ENCODE data around the gene MRPL21. TPM values are rescaled to one million over a fixed set of nuclear protein-coding genes. Genes with fewer than 3 reads are reported as not detected.
A peak's percentile ranks its signal among the peaks of the same experiment; 100 is the strongest.

The MRPL21 gene
- total RNA-seq, 2 donors from 2014 or later, result 63.8 to 64.9 TPM

GRCh38 chr11:68948935-68949334 lies 45.3 kb upstream of the MRPL21 start:
- no peak for DNase-seq
- Mint-ChIP-seq H3K9me3 (no peaks in the 10 kb centered on the region), H3K4me3 (no peak overlapping the region), H3K36me3 (ENCODE audit: low read depth) (no peaks in the 10 kb centered on the region), H3K27me3 (ENCODE audit: insufficient read depth) (peaks cover 5% of the 10 kb centered on the region), H3K27ac (no peak overlapping the region), H3K4me1 (peaks cover 14% of the 10 kb centered on the region)
- Histone ChIP-seq H3K9ac (ENCODE audit: extremely low read depth, low read length, poor library complexity, severe bottlenecking) (no peak overlapping the region), H3K27me3 (ENCODE audit: control insufficient read depth, insufficient read depth, low read length, poor library complexity, severe bottlenecking) (no peaks in the 10 kb centered on the region), H3K9me3 (ENCODE audit: control insufficient read depth, low read length) (no peaks in the 10 kb centered on the region), H3K4me3 (ENCODE audit: low read length) (no peak overlapping the region), H3K36me3 (ENCODE audit: control insufficient read depth, insufficient read depth, low read length) (no peaks in the 10 kb centered on the region), H3K27ac (ENCODE audit: low read depth, low read length) (no peak overlapping the region), H3K4me1 (ENCODE audit: control insufficient read depth, insufficient read depth, low read length) (no peaks in the 10 kb centered on the region)
- no peak for TF ChIP-seq CTCF (conservative IDR thresholded peaks at IDR 0.05)
- WGBS, 2 experiments (ENCODE audit: insufficient coverage in 1 of 2, insufficient read length in 1 of 2), result 96 to 98% methylated on average over 14 to 17 of the region's 17 CpGs

- Mint-ChIP-seq H3K27me3 (ENCODE audit: insufficient read depth) (peaks cover 5% of the 10 kb centered on the region), H3K36me3 (ENCODE audit: low read depth) (no peaks in the 10 kb centered on the region), H3K27ac (no peak overlapping the region), H3K4me1 (peaks cover 14% of the 10 kb centered on the region), H3K4me3 (no peak overlapping the region), H3K9me3 (no peaks in the 10 kb centered on the region)
- H3K27me3 ChIP-seq (ENCODE audit: control insufficient read depth, insufficient read depth, low read length, poor library complexity, severe bottlenecking), result no peaks in the 10 kb centered on the region
- H3K27ac ChIP-seq (ENCODE audit: low read depth, low read length), result no peak overlapping the region
- DNase-seq, result no peak
- 71 to 88% methylated on average over 1 to 2 of the region's 2 CpGs for WGBS, 2 experiments (ENCODE audit: insufficient coverage in 1 of 2, insufficient read length in 1 of 2)
- H3K9me3 ChIP-seq (ENCODE audit: control insufficient read depth, low read length), result no peaks in the 10 kb centered on the region
- no peak overlapping the region for H3K9ac ChIP-seq (ENCODE audit: extremely low read depth, low read length, poor library complexity, severe bottlenecking)
- no peaks in the 10 kb centered on the region for H3K36me3 ChIP-seq (ENCODE audit: control insufficient read depth, insufficient read depth, low read length)
- no peak for TF ChIP-seq CTCF (conservative IDR thresholded peaks at IDR 0.05)
- no peak overlapping the region for H3K4me3 ChIP-seq (ENCODE audit: low read length)
- no peaks in the 10 kb centered on the region for H3K4me1 ChIP-seq (ENCODE audit: control insufficient read depth, insufficient read depth, low read length)
These were observed 44.9 kb upstream of the MRPL21 start for GRCh38 chr11:68948496-68948895.

- DNase-seq, result no peak
- Mint-ChIP-seq H3K4me3 (no peak overlapping the region), H3K36me3 (ENCODE audit: low read depth) (no peaks in the 10 kb centered on the region), H3K27me3 (ENCODE audit: insufficient read depth) (peaks cover 5% of the 10 kb centered on the region), H3K4me1 (peaks cover 14% of the 10 kb centered on the region), H3K9me3 (no peaks in the 10 kb centered on the region), H3K27ac (peak overlapping the region; percentile 58)
- no peak overlapping the region for H3K9ac ChIP-seq (ENCODE audit: extremely low read depth, low read length, poor library complexity, severe bottlenecking)
- WGBS, 2 experiments (ENCODE audit: insufficient coverage in 1 of 2, insufficient read length in 1 of 2), result 79 to 86% methylated on average over 7 to 11 of the region's 11 CpGs
- no peak for TF ChIP-seq CTCF (conservative IDR thresholded peaks at IDR 0.05)
- no peak overlapping the region for H3K4me3 ChIP-seq (ENCODE audit: low read length)
- no peaks in the 10 kb centered on the region for H3K9me3 ChIP-seq (ENCODE audit: control insufficient read depth, low read length)
- H3K36me3 ChIP-seq (ENCODE audit: control insufficient read depth, insufficient read depth, low read length), result no peaks in the 10 kb centered on the region
- H3K27me3 ChIP-seq (ENCODE audit: control insufficient read depth, insufficient read depth, low read length, poor library complexity, severe bottlenecking), result no peaks in the 10 kb centered on the region
- no peaks in the 10 kb centered on the region for H3K4me1 ChIP-seq (ENCODE audit: control insufficient read depth, insufficient read depth, low read length)
- H3K27ac ChIP-seq (ENCODE audit: low read depth, low read length), result no peak overlapping the region
These were observed 43.5 kb upstream of the MRPL21 start for GRCh38 chr11:68947151-68947550.
